Testis (tissue), 3 donors: ENCODE data around the gene EIF3K. TPM values are rescaled to one million over a fixed set of nuclear protein-coding genes. Genes with fewer than 3 reads are reported as not detected.
A peak's percentile ranks its signal among the peaks of the same experiment; 100 is the strongest.

Experiments used
- DNase-seq: peaks from one replicate; pipeline ENCODE4 v3.0.0-alpha.2; 2019
- H3K27ac ChIP-seq, 2 donors: fragments of 200-600 bp; sonication (generic); one replicate each; pipeline ENCODE4 v1.5.1; 2019
- H3K27me3 ChIP-seq: fragments of 200-600 bp; sonication (generic); one replicate; pipeline ENCODE4 v1.5.1; 2019
- H3K36me3 ChIP-seq: fragments of 200-600 bp; sonication (generic); one replicate; pipeline ENCODE4 v1.5.1; 2017; ENCODE audit warnings: low read depth; ENCODE audit errors: missing control alignments
- H3K4me1 ChIP-seq: fragments of 200-600 bp; sonication (generic); one replicate; pipeline ENCODE4 v1.5.1; 2019
- H3K4me3 ChIP-seq, 2 donors: fragments of 200-600 bp; sonication (generic); one replicate each; pipeline ENCODE4 v1.5.1; 2017 to 2019
- H3K9me3 ChIP-seq: fragments of 200-600 bp; sonication (generic); one replicate; pipeline ENCODE4 v1.5.1; 2017
- POLR2A ChIP-seq: fragments of 450-650 bp; IDR thresholded peaks from one replicate; pipeline ENCODE4 v1.6.1; 2017; ENCODE audit warnings: antibody characterized with exemption, mild to moderate bottlenecking, moderate library complexity
- WGBS, 2 donors: methylation state at CpG; one replicate each; pipeline ENCODE4 v1.1.5; 2018; 5-methylcytosine and 5-hydroxymethylcytosine counted together
- intact Hi-C: fragments of 100-400 bp; cut with DNase I; formaldehyde crosslinking; loops from one replicate; pipeline ENCODE4 v1.15.1; 2023; ENCODE audit warnings: low total_unique reads
- polyA plus RNA-seq: library from polyadenylated mRNA; stranded (reverse); fragments of 350-450 nt; fragmentation: Illumina TruSeq; extraction: RNeasy Lipid Tissue Mini Kit (QIAGEN cat#74804); gene quantifications from one replicate; pipeline ENCODE4 v1.2.3, GENCODE V29; 2014; ENCODE audit warnings: low read depth, low replicate concordance; ENCODE audit not compliant: insufficient read depth
- total RNA-seq, 2 donors: library from RNA; depleted of rRNA; stranded (reverse); fragments of >200 nt; gene quantifications; one replicate each; pipeline ENCODE4 v1.2.3, GENCODE V29; 2016
- TF ChIP-seq, protein P1 (sequence below), 3 experiments: fragments of 450-650 bp in 2 of 3; fragments of 200-600 bp in 1 of 3; sonication (generic) in 1 of 3; IDR thresholded peaks; one replicate each; pipeline ENCODE4 v1.5.1; 2016 to 2019; ENCODE audit warnings: antibody characterized with exemption in 3 of 3, mild to moderate bottlenecking in 2 of 3, moderate library complexity in 1 of 3

EIF3K gene
- total and polyA plus RNA-seq, 3 donors from 2014 or later = 195 to 235 (median 201) TPM

DNA sequence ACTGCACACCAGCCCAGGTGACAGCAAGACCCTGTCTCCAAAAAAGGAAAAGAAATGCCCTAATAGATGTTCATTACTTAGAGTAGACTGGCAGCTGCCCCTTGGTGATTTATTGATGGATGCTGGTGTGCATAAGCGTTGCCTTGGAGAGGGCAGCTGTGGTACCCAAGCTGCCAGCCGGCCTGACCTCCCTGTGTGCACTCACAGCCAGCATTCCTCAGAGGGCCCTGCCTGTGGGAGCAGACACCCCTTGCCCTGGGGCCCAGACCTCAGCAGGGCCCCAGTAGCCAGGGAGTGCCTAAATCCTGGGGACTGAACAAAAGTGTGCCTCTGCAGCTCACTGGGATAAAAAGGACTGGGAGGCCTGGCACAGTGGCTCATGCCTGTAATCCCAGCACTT lies 20.7 kb downstream of the EIF3K start:
- H3K27ac ChIP-seq = no peak overlapping the region

DNA sequence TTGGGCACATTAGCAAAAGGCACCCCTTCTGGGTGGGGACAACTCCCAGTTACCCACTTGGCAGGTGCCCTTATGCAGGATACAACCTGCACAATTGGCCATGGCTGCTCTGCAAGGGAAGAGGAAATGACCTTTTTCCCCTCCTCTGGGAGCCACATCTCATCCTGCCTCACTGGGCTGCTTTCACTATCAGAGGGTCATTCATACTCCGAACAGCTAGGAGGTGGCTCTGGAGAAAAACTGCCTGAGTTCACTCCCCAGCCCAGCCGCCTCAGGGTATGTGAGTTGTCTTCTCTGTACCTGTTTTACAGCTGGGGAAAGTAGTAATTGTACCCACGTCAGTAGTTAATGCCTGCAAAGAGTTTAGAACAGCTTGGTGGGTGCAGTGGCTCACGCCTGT lies 21.4 kb downstream of the EIF3K start:
- Histone ChIP-seq H3K27me3 (no peaks in the 10 kb centered on the region), H3K4me1 (no peaks in the 10 kb centered on the region), H3K36me3 (no peaks in the 10 kb centered on the region), H3K9me3 (no peaks in the 10 kb centered on the region), H3K27ac (no peak overlapping the region), H3K4me3 (no peak overlapping the region)
- TF ChIP-seq, protein P1, sequence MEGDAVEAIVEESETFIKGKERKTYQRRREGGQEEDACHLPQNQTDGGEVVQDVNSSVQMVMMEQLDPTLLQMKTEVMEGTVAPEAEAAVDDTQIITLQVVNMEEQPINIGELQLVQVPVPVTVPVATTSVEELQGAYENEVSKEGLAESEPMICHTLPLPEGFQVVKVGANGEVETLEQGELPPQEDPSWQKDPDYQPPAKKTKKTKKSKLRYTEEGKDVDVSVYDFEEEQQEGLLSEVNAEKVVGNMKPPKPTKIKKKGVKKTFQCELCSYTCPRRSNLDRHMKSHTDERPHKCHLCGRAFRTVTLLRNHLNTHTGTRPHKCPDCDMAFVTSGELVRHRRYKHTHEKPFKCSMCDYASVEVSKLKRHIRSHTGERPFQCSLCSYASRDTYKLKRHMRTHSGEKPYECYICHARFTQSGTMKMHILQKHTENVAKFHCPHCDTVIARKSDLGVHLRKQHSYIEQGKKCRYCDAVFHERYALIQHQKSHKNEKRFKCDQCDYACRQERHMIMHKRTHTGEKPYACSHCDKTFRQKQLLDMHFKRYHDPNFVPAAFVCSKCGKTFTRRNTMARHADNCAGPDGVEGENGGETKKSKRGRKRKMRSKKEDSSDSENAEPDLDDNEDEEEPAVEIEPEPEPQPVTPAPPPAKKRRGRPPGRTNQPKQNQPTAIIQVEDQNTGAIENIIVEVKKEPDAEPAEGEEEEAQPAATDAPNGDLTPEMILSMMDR (IDR thresholded peaks at IDR 0.05) = no peak
- no peak for TF ChIP-seq POLR2A
- no peak for DNase-seq
- WGBS, 2 donors = 74 to 79% methylated on average over 2 to 4 of the region's 4 CpGs
- intact Hi-C loops = no loop called here

More for the DNA sequence above, 20.7 kb downstream of the EIF3K start:
- WGBS, 2 donors = 94 to 100% methylated on average over 2 of the region's 2 CpGs
- no peak for DNase-seq
- H3K9me3 ChIP-seq = no peaks in the 10 kb centered on the region
- H3K4me1 ChIP-seq = no peaks in the 10 kb centered on the region
- no peaks in the 10 kb centered on the region for H3K27me3 ChIP-seq
- intact Hi-C loops = no loop called here
- TF ChIP-seq, protein P1 (IDR thresholded peaks at IDR 0.05) = no peak
- no peak for TF ChIP-seq POLR2A
- H3K36me3 ChIP-seq = no peaks in the 10 kb centered on the region
- no peak overlapping the region for H3K4me3 ChIP-seq

DNA sequence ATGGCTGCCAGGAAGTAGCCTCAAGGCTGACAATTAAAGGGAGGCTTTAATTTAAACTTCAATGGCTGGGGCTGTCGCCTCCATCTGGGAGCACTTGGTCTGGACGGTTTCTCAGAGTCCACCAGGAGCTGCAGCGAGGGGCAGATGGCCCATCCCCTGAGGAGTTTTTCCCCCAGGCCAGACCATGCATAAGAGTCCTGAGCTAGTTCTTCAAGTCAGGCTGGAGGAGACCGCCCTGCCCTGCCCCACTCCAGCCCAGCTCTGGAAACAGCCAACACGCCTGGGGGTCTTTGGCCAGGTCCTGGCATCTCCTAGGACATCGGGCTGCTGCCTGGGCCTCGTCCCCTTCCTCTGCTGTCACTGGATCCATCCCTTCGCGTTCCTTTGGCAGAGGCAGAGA lies 23.2 kb downstream of the EIF3K start:
- H3K27me3 ChIP-seq = no peaks in the 10 kb centered on the region
- TF ChIP-seq POLR2A = no peak
- TF ChIP-seq, protein P1 (IDR thresholded peaks at IDR 0.05) = no peak
- 93 to 95% methylated on average over 8 to 9 of the region's 9 CpGs for WGBS, 2 donors
- no peaks in the 10 kb centered on the region for H3K9me3 ChIP-seq
- H3K4me1 ChIP-seq = no peaks in the 10 kb centered on the region
- no peak for DNase-seq
- H3K27ac ChIP-seq = no peak overlapping the region
- no peaks in the 10 kb centered on the region for H3K36me3 ChIP-seq
- no peak overlapping the region for H3K4me3 ChIP-seq
- intact Hi-C loops = no loop called here

DNA sequence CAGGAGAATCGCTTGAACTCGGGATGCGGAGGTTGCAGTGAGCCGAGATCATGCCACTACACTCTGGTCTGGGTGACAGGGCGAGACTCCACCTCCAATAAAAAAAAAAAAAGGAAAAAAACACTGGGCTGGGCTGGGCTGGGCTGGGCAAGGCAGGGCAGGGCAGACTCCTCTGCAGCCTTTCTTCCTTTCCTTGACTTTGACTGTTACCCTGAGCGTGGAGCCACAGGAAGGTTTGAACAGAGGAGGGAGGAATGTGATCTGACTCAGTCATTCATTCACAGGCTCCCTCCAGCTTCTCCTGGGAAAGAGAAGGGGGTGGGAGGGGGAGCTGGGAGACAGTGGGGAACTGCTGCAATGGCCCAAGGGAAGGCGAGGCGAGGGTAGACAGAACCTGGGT lies 25.7 kb downstream of the EIF3K start:
- H3K27ac ChIP-seq = no peak overlapping the region
- H3K36me3 ChIP-seq = no peaks in the 10 kb centered on the region
- no peak overlapping the region for H3K4me3 ChIP-seq
- no peak for DNase-seq
- H3K4me1 ChIP-seq = peaks cover 17% of the 10 kb centered on the region
- no peaks in the 10 kb centered on the region for H3K27me3 ChIP-seq
- TF ChIP-seq POLR2A = no peak
- TF ChIP-seq, protein P1 (IDR thresholded peaks at IDR 0.05) = no peak
- intact Hi-C loops = no loop called here
- WGBS, 2 donors = 90 to 92% methylated on average over 8 of the region's 8 CpGs
- H3K9me3 ChIP-seq = no peaks in the 10 kb centered on the region

DNA sequence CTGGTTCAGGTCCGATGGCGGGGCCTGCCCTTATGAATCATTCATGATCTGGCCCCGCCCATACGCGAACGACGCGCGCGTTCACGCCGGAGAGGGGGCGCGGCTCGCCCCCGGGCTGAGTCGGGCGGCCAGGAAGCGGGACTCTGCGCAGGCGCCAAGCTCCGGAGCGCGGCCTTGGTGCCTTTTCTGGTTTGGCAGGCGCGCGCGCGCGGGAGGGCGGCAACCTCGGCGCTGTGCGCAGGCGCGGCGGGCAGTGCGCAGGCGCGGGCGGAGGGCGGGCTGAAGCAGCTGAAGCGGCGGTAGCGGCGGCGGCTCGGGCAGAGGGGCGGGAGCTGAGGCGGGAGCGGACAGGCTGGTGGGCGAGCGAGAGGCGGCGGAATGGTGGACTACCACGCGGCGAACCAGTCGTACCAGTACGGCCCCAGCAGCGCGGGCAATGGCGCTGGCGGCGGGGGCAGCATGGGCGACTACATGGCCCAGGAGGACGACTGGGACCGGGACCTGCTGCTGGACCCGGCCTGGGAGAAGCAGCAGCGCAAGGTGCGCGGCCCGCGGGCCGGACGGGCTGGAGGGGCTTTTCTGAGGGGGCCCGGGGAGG lies 28.5 kb downstream of the EIF3K start, which contains the start of gene ACTN4:
Gene ACTN4, plus strand, starts transcription at position 282 of the 598 bp plus-strand sequence. Its CDS starts 97 bp downstream, at position 379.
- Histone ChIP-seq H3K4me3 (peak within 1 kb of the TSS; percentile 94 to 97), H3K9me3 (no peaks in the 10 kb centered on the region), H3K27ac (peak within 1 kb of the TSS; percentile 89 to 90), H3K4me1 (peaks cover 42% of the 10 kb centered on the region), H3K36me3 (no peaks in the 10 kb centered on the region), H3K27me3 (no peaks in the 10 kb centered on the region)
- TF ChIP-seq POLR2A = peak; percentile 91
- TF ChIP-seq, protein P1 (IDR thresholded peaks at IDR 0.05) = no peak
- peak; percentile 98 for DNase-seq
- intact Hi-C loops = no loop called here
- WGBS, 2 donors = 0 to 1% methylated on average over 11 to 67 of the region's 77 CpGs
